NOMO-1 treated with dmso at 0.1 percent for 144 hours (cell line): ENCODE results near the gene CAMTA1.

Experiments
- DNase-seq: peaks from one replicate; lab custom pipeline; 2025; ENCODE audit not compliant: unreplicated experiment; lab: John Stamatoyannopoulos, UW

CAMTA1 gene

DNA sequence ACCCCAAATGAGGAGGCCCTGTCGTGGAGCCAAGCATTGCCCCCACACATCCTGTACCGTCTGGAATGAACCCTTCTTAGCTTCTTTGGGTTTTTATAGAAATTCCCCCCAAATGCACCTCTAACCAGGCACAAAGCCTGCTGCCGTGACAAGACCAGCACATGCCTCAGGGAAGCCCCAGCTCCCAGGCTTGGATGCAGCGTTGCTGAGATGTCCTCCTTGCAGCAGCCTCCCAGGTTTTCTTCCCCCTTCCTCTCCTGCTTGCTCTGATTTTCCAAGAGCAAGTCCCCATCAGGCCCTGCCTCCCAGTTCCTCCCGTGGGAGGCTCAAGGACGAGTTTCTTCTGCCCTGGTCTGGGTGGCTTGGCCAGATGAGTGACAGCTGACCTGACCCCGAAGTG, 866.8 kb downstream of the CAMTA1 start:
- DNase-seq, result no peak

DNA sequence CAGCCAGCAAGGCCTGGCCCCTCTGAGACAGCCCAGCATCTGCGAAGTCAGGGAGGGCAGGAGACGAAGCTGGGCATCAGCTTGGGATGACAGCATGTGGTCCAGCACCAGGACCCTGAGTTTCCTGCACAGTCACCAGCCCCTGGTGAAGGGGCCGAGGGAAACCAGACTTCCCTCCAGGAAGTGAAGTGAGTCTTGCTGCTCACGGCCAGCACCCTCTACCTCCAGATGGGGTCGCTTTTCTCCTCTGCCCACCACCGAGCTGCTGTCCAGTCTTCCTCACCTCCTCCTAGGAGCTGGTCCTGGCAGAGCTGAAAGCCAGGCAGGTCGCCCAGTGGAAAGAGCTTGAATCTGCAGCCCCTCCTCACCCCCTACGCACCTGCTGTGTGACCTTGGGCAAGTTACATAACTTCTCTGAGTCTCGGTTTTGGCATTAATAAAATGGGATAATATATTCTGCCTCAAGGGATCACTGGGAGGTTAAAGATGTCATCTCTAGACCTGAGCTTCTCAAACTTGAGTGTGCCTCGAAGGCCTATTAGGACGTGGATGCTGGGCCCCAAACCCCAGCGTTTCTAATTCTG, 867.4 kb downstream of the CAMTA1 start:
- DNase-seq, result no peak

DNA sequence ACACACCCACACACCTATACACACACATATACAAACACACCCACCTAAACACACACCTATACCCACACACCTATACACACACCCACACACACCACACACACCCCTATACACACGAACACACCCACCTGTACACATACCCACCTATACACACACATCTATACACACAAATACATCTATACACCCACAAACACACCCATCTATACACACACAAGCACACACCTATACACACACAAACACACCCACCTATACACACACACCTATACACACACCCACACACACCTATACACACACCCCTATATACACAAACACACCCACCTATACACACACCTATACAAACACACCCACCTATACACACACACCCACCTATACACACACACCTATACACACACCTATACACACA, 869.5 kb downstream of the CAMTA1 start:
- DNase-seq, result no peak

DNA sequence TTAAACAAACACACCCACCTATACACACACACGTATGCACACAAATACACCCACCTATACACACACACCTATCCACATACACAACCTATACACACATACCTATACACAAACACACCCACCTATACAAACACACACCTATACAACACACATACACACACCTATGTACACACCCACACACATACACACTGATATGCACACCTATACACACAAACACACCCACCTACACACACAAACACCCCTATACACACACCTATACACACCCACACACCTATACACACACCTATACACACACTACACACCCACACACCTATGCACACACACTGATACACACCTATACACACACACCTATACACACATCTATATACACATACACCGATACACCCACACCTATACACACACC, 870.1 kb downstream of the CAMTA1 start:
- DNase-seq, result no peak

DNA sequence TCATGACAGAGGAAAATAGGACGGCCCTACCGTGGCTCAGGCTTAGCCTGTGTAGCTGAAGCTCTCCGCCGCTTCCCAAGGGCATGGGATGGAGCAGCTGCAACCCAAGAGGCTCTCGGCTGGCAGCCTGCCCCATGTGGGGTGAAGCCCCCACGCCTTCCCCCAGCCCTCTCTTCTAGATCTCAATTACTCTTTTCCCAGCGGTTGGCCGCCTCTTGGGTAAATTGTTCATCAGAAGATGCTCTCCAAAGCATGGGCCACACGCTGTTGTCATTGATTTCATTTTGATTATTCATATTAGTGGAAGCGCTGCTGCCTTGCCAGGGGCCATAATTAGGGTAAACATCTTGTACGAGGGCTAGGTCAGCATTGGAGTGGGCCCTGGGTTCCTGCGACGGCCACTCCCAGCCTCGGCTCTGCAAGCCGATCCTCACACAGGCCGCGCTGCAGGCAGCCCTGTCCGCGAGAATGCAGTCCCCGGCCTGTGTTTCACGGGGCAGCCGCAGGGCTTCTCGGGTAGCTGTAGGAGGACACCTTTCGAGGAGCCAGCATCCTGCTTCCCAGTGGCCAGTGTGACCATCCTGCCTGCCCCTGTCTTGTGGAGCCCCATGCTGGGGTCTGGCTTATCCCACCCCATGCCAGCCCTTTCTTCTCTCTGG, 871.4 kb downstream of the CAMTA1 start:
- no peak for DNase-seq

DNA sequence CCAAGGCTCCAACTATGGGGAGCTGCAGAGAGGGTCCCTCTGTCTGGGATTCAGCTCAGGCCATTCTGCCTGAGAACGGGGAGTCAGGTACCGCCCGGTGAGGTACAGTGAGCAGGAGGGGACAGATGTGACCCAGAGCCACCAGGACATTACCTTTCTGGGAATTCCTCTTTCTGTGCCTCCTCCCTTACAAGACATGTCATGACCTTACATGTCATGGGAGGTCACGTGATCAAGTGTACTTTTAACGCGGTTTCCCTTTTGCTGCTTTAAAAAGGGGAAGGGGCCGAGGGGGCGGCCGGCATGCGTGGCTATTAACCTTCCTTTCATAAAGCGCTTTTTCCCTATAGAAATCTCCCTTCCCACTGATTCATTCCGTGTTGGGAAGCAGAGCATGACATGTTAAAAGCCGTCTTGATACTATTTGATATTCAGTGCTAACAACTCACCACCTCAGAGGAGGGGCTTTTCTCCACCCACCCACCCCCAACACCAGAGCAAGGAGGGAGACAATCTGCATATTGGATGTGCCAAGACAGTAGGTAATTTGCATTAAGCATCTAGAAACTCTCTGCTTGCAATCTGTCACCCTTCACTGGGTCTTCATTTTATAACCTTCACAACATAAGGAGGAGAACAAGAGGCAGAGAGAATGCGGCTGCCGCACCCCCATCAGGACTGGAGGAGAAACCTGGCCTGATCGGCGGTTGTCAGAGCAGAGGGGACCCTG, 872.2 kb downstream of the CAMTA1 start:
- DNase-seq, result no peak

DNA sequence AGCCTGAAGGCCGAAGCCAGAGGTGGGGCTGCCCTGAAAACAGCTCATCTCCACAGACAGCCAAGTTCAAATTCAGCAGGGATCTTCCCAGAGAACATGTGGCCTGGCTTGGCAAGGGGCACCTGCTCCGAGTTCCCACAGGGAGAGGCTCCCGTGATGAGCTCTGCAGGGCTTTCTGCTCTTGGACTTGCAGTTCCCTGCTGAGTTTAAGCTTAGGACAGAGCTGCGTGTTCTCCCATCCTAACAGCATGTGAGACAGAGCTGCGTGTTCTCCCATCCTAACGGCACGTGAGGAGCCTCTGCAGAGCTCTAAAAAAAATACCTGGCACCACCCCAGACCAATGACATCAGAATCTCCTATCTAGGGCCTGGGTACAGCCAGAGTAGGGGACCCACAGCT, 872.8 kb downstream of the CAMTA1 start:
- no peak for DNase-seq

DNA sequence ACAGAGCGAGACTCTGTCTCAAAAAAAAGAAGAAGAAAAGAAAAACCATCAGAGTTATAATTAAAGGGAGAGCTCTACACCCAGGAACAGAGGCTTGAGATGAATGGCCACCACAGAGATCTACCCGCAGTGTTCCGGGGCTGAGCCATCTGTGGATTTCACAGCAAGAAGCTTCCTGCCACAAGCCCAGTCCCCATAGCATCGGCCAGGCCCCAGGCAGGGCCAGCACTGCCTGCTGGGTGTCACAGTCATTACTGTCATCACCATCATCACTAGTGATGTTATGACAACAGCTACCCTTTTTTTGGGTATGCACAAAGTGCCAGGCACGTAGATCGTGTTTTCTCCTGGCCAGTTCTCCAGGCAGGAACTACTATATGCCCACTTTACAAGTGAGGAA, 874.3 kb downstream of the CAMTA1 start:
- DNase-seq, result no peak

DNA sequence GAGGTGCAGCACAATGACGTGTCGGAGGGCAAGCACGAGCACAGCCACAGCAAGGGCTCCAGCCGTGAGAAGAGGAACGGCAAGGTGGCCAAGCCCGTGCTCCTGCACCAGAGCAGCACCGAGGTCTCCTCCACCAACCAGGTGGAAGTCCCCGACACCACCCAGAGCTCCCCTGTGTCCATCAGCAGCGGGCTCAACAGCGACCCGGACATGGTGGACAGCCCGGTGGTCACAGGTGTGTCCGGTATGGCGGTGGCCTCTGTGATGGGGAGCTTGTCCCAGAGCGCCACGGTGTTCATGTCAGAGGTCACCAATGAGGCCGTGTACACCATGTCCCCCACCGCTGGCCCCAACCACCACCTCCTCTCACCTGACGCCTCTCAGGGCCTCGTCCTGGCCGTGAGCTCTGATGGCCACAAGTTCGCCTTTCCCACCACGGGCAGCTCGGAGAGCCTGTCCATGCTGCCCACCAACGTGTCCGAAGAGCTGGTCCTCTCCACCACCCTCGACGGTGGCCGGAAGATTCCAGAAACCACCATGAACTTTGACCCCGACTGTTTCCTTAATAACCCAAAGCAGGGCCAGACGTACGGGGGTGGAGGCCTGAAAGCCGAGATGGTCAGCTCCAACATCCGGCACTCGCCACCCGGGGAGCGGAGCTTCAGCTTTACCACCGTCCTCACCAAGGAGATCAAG, 878.3 kb downstream of the CAMTA1 start:
- DNase-seq, result no peak

DNA sequence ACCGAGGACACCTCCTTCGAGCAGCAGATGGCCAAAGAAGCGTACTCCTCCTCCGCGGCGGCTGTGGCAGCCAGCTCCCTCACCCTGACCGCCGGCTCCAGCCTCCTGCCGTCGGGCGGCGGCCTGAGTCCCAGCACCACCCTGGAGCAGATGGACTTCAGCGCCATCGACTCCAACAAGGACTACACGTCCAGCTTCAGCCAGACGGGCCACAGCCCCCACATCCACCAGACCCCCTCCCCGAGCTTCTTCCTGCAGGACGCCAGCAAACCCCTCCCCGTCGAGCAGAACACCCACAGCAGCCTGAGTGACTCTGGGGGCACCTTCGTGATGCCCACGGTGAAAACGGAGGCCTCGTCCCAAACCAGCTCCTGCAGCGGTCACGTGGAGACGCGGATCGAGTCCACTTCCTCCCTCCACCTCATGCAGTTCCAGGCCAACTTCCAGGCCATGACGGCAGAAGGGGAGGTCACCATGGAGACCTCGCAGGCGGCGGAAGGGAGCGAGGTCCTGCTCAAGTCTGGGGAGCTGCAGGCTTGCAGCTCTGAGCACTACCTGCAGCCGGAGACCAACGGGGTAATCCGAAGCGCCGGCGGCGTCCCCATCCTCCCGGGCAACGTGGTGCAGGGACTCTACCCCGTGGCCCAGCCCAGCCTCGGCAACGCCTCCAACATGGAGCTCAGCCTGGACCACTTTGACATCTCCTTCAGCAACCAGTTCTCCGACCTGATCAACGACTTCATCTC, 879.1 kb downstream of the CAMTA1 start:
- no peak for DNase-seq

DNA sequence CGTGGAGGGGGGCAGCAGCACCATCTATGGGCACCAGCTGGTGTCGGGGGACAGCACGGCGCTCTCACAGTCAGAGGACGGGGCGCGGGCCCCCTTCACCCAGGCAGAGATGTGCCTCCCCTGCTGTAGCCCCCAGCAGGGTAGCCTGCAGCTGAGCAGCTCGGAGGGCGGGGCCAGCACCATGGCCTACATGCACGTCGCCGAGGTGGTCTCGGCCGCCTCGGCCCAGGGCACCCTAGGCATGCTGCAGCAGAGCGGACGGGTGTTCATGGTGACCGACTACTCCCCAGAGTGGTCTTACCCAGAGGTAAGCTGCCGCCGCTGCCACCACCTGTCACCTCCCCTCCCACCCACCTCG, 879.6 kb downstream of the CAMTA1 start:
- DNase-seq, result no peak

DNA sequence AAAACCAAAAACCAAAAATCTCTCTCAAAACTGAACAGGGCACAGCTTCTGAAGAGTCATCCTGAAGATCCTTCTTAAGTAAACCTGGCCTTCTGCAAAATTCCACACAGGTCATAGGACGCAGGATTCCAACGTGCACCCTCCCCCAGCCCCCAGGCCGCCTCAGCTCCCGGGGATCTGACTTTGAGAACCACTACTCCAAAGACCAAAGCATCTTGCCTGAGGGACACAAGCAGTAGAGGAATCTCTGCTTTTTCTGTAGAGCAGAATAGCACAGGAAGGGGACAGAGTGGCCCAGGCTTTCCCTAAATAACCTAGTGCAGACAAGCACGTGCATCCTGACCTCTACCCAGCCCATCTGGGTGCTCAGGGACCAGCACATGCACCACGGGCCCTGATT, 881.0 kb downstream of the CAMTA1 start:
- no peak for DNase-seq

DNA sequence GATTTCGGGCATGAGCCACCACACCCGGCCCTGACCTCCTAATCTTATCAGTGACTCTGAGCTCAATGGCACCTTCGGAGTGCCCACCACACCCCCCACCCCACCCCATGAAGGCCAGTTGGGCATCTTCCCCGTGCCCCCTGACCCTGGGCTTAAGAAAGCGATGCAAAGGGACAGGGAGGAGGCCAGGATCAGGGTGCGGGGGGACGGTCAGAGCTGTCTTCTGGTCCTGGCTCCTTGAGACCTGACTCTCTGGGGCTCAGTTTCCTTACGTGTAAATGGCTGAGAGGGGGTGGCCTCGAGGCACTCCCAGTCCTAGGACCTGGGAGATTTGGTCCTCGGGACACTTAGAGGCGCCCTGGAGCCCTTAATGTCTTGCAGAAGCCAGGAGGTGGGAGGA, 881.9 kb downstream of the CAMTA1 start:
- DNase-seq, result no peak

DNA sequence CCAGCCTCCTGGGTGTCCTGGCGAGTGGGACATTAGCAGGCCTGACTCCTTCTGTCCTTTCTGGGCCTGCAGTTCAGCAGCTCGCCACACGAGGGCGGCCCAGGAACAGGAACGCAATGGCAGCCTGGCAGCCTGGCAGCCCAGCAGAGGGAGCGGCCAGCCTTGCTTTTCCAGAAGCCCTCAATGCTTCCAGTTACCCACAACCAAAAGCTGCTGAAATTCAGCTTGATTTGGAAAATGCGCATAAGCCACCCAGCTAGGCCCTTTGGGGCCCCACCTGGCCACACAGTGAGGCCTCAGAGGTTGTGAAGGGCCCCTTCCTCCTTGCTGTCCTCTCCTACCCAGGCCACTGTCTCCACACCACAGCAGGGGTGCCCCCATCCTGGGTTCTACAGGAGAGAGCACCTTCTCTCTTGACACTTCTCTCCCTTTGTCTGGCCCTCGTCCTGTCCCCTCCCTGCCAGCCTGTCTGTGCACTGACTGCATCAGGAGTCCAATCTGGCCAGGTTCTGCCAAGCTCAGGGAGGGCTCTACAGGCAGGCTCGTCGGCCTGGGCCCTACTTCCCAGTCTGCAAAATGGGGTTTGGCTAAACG, 882.5 kb downstream of the CAMTA1 start:
- no peak for DNase-seq

DNA sequence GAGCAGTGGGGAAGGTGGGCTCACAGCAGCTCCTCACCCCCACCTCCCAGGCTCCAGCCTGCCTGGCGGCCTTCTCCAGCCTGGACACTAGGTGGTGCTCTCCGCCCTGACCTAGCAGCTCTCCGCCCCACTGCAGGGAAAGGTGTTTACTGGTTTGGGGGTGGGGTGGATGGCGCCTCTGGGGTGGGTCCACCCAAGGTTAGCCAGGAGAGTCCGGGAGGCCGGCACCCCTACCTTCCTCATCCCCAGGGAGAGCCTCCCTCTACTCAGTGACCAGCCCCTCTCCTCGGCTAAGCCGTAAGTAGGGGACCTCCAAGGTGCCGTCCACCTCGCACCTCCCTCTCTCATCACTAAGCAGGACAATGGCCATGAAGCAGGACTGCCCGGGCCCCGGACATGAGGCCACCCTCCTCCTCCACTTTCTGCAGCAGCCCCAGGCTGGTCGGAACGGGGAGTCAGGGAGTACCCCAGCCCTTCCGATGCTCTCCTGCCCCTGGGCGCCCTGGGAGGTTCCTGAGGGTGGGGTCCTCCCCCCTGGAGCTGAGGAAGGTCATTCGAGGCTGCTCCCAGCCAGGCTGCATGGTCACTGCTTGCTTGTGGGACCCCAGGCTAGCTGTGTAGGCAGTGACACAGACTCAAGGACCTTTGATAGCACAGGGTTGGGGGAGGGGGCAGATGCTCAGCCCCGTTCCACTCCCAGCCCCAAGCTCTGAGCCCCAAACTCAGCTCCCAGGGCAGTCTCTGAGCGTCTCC, 884.5 kb downstream of the CAMTA1 start:
- no peak for DNase-seq

DNA sequence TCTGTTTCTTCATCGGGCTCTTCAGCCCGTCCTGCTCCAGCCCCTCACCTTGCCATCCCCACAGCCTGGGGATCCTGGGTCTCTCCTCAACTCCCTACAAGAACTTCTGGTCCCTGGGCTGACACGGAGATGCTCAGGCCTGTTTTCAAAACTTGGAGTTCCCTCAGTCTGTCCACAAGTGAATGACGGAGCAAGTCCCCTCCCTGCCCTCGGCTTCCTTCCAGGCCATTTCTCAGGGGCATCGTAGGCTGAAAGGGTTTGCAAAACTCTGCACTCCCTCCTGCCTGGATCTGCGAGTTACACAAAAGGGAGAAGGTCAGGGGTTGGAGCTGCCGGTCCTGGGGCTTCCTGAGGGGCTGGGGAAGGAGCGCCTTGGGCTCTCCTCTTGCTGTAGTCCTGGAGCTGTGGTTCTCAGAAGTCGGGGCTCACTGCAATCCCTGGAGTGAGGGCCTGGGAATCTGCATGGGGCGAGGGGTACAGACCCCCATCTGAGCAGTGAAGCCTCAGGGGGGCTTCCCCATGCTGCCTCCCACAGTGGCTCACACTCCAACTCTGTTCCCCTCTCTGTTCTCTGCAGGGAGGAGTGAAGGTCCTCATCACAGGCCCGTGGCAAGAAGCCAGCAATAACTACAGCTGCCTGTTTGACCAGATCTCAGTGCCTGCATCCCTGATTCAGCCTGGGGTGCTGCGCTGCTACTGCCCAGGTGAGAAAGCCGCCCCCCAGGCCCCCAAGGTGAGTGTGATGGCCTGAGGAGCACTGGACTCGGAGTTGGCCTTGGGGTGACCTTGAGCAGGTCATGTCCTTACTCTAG, 885.3 kb downstream of the CAMTA1 start:
- no peak for DNase-seq

DNA sequence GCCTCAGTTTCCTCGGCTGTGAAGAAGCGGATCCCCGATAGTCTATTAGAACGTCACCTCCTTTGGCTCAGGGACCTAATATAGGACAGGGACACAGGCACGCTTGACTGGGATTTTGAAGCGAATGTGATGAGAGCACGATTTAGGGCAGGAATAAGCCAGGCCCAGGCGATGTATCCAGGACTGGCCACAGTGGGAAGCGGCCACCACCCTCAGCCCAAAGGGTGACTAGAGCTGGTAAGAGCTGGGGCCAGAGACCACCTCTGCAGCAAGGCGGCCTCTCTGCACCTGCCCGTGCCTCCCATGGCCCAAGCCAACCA, 885.9 kb downstream of the CAMTA1 start:
- no peak for DNase-seq

DNA sequence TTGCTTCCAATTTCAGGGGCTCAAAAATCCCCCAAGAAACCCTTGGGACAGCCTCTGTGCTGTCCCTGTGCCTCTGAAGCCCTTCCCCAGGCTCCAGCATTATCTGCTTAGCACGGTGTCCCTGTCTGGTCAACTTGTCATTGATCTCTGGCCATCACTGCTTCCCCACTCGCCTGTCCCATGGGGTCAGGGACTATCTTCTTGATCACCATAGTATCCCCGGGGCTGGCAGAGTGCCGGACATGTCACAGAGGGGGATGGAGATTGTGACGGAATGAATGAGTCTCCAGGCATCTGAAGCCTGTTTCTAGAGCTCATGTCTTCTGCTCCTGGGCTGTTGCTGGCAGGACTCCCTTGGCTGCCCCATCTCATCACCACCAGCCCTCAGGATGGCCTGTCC, 886.4 kb downstream of the CAMTA1 start:
- no peak for DNase-seq

DNA sequence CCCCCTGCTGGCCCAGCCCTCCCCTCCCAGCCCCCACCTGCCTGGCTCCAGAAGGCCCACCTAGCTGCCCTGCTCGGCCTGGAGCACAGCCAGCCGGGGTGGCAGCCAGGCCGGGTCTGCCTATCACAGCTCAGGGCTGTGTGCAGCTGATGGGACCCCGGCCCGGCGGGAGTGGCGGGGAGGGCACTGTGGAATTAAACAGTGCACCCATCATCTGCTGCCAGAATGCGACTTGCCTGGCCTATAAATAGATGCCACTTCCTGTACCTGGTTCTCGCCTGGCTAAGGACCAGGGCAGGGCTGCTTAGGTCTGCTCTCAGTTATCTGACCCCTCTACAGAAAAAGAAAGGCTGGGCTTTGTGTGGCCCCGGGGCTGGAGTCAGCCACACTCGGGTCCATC, 887.6 kb downstream of the CAMTA1 start:
- no peak for DNase-seq

DNA sequence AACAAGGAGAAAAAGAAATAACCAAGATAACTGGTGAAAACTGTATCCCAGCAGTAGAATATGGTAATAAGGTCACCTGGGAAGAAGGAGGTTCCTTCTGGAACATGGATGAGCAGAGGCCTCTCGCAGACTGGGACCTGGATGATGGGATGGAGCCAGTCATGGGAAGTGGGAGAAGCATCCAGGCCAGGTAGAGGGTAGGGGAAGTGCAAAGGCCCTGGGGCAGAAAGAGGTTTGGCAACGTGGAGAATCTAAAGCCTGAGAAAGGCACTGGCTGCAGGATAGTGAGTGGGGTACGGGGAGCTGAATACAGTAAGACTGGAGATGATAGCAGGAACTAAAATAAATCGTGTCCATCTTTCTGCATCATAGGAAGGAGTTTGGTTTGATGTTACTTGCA, 889.7 kb downstream of the CAMTA1 start:
- no peak for DNase-seq
